NB4 (cell line): ENCODE results near the gene RMC1.

Source experiments
- DNase-seq: peaks from one replicate; pipeline ENCODE4 v3.0.0; 2010; ENCODE audit warnings: low read depth
- H3K4me3 ChIP-seq: one replicate; pipeline ENCODE4 v1.5.1; 2011; ENCODE audit warnings: mild to moderate bottlenecking, low read depth, low read length, moderate library complexity
- MYC ChIP-seq: IDR thresholded peaks from 2 replicates; pipeline ENCODE4 v1.6.1; 2011; ENCODE audit warnings: low read depth, low read length
- POLR2A ChIP-seq: IDR thresholded peaks from 2 replicates; pipeline ENCODE4 v1.6.1; 2011; ENCODE audit warnings: mild to moderate bottlenecking; ENCODE audit not compliant: insufficient read length; ENCODE audit errors: extremely low read depth
- TF ChIP-seq, protein P1 (sequence below): IDR thresholded peaks from 2 replicates; pipeline ENCODE4 v1.6.1; 2011; ENCODE audit warnings: low read depth, low read length
- TF ChIP-seq, protein P2 (sequence below): IDR thresholded peaks from one replicate; pipeline ENCODE4 v1.5.1; 2012; ENCODE audit warnings: low read depth, low read length

The RMC1 gene

DNA sequence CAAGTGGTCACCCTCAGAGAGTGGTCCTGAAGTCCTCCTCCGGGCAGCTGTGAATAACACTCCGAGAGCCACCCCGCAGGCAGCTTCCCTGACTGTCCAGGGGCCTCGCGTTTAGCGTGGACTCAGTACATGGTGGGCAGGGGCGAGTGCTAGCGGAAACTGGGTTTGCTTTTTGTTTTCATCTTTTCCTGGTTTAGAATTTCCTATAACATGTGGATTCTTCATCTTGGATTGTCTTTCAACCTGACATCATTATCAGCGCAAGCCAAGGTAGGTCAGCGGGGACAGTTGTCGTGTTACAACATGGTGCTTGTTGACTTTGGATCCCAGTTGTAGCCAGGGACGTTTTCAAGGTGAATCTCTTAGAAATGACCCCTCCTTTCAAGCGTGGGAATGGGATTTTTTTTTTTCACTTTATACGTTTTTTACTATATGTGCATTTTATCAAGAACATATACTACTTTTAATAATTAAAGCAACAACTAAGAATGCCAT, 20.9 kb downstream of the RMC1 start:
- TF ChIP-seq MYC, result no peak
- TF ChIP-seq, protein P1, sequence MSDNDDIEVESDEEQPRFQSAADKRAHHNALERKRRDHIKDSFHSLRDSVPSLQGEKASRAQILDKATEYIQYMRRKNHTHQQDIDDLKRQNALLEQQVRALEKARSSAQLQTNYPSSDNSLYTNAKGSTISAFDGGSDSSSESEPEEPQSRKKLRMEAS, result no peak
- TF ChIP-seq, protein P2, sequence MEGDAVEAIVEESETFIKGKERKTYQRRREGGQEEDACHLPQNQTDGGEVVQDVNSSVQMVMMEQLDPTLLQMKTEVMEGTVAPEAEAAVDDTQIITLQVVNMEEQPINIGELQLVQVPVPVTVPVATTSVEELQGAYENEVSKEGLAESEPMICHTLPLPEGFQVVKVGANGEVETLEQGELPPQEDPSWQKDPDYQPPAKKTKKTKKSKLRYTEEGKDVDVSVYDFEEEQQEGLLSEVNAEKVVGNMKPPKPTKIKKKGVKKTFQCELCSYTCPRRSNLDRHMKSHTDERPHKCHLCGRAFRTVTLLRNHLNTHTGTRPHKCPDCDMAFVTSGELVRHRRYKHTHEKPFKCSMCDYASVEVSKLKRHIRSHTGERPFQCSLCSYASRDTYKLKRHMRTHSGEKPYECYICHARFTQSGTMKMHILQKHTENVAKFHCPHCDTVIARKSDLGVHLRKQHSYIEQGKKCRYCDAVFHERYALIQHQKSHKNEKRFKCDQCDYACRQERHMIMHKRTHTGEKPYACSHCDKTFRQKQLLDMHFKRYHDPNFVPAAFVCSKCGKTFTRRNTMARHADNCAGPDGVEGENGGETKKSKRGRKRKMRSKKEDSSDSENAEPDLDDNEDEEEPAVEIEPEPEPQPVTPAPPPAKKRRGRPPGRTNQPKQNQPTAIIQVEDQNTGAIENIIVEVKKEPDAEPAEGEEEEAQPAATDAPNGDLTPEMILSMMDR, result no peak
- no peak for TF ChIP-seq POLR2A
- DNase-seq, result no peak
- no peak overlapping the region for H3K4me3 ChIP-seq

DNA sequence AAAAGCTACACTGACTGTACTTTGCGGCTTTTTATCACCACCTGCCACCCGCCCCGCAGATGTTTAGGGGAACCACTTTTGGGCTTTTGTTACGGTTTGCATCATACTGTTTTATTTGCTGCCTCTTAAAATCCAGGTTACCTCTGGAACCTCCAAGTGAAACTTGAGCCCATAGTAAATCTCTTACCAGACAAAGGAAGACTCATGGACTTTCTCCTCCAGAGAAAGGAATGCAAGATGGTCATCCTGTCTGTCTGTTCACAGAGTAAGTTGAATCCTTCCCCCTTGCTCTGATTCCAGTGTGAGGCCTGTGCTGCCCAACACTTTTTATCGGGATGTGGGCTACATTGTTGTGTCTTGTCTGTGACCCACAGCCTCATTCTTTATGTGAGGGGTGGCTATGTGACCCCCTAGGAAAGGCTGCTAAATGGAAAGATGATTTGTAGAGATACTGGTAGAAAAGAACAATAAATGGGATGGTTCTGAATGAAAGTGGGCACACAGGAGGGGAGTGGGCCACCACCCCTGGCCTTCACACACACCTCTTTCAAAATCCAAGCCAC, 23.3 kb downstream of the RMC1 start:
- DNase-seq, result no peak
- TF ChIP-seq, protein P1, result no peak
- TF ChIP-seq MYC, result no peak
- TF ChIP-seq POLR2A, result no peak
- TF ChIP-seq, protein P2, result no peak
- no peak overlapping the region for H3K4me3 ChIP-seq

DNA sequence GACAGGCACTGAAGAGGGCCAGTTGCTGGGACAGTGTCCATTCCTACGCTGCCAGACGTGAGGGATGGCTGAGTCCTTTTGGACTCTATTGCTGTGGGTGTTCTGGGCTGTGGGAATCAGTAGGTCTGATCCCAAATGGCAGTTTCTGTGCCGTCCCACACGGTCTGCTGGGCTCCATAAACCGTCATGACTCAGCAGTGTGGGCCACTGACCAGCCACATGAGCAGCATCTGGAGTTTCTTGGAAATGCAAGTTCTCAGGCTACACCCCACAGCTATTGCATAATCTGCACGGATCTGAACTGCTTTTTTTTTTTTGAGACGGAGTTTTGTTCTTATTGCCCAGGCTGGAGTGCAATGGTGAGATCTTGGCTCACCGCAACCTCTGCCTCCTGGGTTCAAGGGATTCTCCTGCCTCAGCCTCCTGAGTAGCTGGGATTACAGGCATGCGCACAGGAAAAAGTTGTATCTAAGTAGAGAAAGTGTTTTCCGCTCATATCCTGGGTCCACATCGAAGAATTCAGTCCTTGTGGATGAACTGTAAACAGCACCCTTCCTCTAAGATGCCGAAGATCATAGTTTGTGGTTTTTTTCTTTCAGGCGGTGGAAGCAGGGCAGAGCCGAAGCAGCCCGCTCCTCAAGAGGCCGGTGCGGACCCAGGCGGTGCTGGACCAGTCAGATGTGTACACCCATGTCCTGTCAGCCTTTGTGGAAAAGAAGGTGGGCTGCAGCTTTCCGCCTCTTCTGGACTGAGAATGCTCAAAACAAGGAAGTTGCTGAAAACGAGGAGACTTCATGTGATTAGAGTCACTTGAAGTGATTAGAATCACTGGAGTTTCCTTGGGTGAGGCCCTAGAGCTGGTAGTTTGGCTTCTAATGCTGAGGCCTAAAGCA, 25.5 kb downstream of the RMC1 start:
- DNase-seq, result peak; percentile 48
- no peak for TF ChIP-seq POLR2A
- TF ChIP-seq, protein P1, result no peak
- no peak for TF ChIP-seq MYC
- TF ChIP-seq, protein P2, result no peak
- no peak overlapping the region for H3K4me3 ChIP-seq

DNA sequence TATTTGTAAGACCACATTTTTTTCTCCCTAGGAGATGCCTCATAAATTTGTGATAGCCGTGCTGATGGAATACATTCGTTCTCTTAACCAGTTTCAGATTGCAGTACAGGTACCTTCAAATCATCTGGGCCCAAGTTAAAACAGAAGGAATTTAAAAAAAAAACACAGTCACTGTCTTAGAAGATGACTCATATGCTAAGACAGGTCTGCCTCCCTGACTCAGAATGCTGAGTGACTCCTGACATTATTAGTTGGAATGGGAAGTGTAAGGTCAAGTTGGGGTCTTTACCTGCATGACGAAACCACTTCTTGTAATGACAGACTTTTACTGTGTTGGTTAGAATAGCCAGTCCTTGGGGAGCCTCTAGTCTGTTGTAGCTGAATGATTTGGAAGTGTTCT, 26.3 kb downstream of the RMC1 start:
- TF ChIP-seq MYC (no peak), POLR2A (no peak)
- TF ChIP-seq, protein P2, result no peak
- TF ChIP-seq, protein P1, result no peak
- peak; percentile 19 for DNase-seq
- H3K4me3 ChIP-seq, result no peak overlapping the region

DNA sequence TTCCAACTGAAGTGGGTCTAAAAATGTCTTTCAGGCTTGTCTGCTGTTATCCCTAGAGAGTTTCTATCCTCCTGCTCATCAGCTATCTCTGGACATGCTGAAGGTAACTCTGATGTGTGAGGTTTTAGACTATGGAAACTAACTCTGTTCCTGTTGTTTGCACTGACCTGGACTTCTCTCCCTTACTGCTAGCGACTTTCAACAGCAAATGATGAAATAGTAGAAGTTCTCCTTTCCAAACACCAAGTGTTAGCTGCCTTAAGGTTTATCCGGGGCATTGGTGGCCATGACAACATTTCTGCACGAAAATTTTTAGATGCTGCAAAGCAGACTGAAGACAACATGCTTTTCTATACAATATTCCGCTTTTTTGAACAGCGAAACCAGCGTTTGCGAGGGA, 26.9 kb downstream of the RMC1 start:
- TF ChIP-seq MYC, result no peak
- no peak for DNase-seq
- H3K4me3 ChIP-seq, result no peak overlapping the region

DNA sequence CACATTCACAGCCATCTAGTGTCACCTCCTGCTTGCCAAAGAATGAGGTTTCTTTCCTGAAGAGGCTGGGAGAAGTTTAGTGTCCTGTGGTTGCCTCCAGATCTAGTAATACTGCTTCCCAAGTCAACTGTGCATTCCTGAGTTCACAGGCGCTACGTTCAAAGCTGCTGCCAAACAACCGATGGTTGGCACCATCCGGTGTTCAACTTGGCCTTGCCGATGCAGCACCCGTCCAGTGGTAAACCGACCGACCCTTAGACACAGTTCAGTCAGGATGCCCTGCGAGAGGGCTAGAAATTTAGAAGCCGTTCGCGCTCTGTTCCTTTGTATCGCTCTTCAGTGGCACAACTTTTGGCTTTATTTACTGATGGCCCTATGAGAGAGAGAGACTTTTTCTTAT, 28.6 kb downstream of the RMC1 start:
- TF ChIP-seq MYC, result no peak
- TF ChIP-seq, protein P1, result no peak
- DNase-seq, result no peak
- no peak overlapping the region for H3K4me3 ChIP-seq
